Mesendoderm (in vitro differentiated cells): ENCODE results near the gene CARD14.

ENCODE experiments used
- DNase-seq: peaks from one replicate; pipeline ENCODE4 v3.0.0; 2013
- H2AK5ac ChIP-seq: 2 replicates; pipeline ENCODE4 v1.6.1; 2013; ENCODE audit warnings: low read length, inconsistent platforms
- H2BK120ac ChIP-seq: 2 replicates; pipeline ENCODE4 v1.6.1; 2013; ENCODE audit warnings: low read depth, mild to moderate bottlenecking, low read length, moderate library complexity, mixed read lengths
- H2BK15ac ChIP-seq: replicated peaks from 2 replicates; pipeline ENCODE4 v1.6.1; 2013; ENCODE audit warnings: low read depth, mild to moderate bottlenecking, moderate library complexity
- H2BK5ac ChIP-seq: 2 replicates; pipeline ENCODE4 v1.6.1; 2013; ENCODE audit warnings: low read length, inconsistent platforms
- H3K18ac ChIP-seq: 2 replicates; pipeline ENCODE4 v1.6.1; 2013; ENCODE audit warnings: mild to moderate bottlenecking, low read length, mixed read lengths
- H3K23ac ChIP-seq: one replicate; pipeline ENCODE4 v1.6.1; 2013; ENCODE audit warnings: low read length
- H3K27ac ChIP-seq: 2 replicates; pipeline ENCODE4 v1.5.1; 2013; ENCODE audit warnings: low read depth, mild to moderate bottlenecking, inconsistent platforms, low read length, moderate library complexity
- H3K27me3 ChIP-seq: 2 replicates; pipeline ENCODE4 v1.6.1; 2013; ENCODE audit warnings: low read length, control low read depth, mild to moderate bottlenecking, inconsistent platforms; ENCODE audit not compliant: insufficient read depth, poor library complexity
- H3K36me3 ChIP-seq: 2 replicates; pipeline ENCODE4 v1.6.1; 2013; ENCODE audit warnings: low read length, inconsistent platforms; ENCODE audit not compliant: control insufficient read depth, insufficient read depth
- H3K4ac ChIP-seq: one replicate; pipeline ENCODE4 v1.6.1; 2013; ENCODE audit warnings: low read depth, mild to moderate bottlenecking, low read length, moderate library complexity
- H3K4me1 ChIP-seq: 2 replicates; pipeline ENCODE4 v1.6.1; 2013; ENCODE audit warnings: low read depth, low read length, inconsistent platforms; ENCODE audit not compliant: control insufficient read depth
- H3K4me2 ChIP-seq: 2 replicates; pipeline ENCODE4 v1.6.1; 2013; ENCODE audit warnings: low read length
- H3K4me3 ChIP-seq: 2 replicates; pipeline ENCODE4 v1.5.1; 2013; ENCODE audit warnings: mild to moderate bottlenecking, low read length
- H3K56ac ChIP-seq: one replicate; pipeline ENCODE4 v1.6.1; 2013; ENCODE audit warnings: low read length
- H3K79me1 ChIP-seq: 2 replicates; pipeline ENCODE4 v1.6.1; 2013; ENCODE audit warnings: low read length, inconsistent platforms
- H3K79me2 ChIP-seq: 2 replicates; pipeline ENCODE4 v1.6.1; 2013; ENCODE audit warnings: mild to moderate bottlenecking, low read length; ENCODE audit not compliant: control insufficient read depth, insufficient read depth
- H3K9ac ChIP-seq: 2 replicates; pipeline ENCODE4 v1.6.1; 2013; ENCODE audit warnings: low read length, inconsistent platforms
- H4K5ac ChIP-seq: one replicate; pipeline ENCODE4 v1.6.1; 2013; ENCODE audit warnings: low read length
- H4K8ac ChIP-seq: one replicate; pipeline ENCODE4 v1.6.1; 2013; ENCODE audit warnings: low read depth, mild to moderate bottlenecking, control low read depth, low read length, moderate library complexity
- WGBS: extraction: QIAGEN DNeasy Blood & Tissue Kit; methylation state at CpG from one replicate; pipeline ENCODE4 v1.1.7; 2013; ENCODE audit warnings: low lambda C conversion rate, missing lambda C conversion rate; ENCODE audit not compliant: insufficient coverage; ENCODE audit errors: extremely low coverage; 5-methylcytosine and 5-hydroxymethylcytosine counted together

CARD14 gene

GRCh38 chr17:80133626-80133970, 36.2 kb upstream of the CARD14 start:
- H3K18ac ChIP-seq: no peak overlapping the region

GRCh38 chr17:80137131-80137530, 32.7 kb upstream of the CARD14 start:
- no peak overlapping the region for H4K8ac ChIP-seq
- WGBS: no CpG with 5 or more reads among the region's 9 CpGs
- no peak overlapping the region for H3K18ac ChIP-seq
- H4K5ac ChIP-seq: no peak overlapping the region
- no peak overlapping the region for H3K4ac ChIP-seq
- no peaks in the 10 kb centered on the region for H3K27me3 ChIP-seq
- H3K4me1 ChIP-seq: no peaks in the 10 kb centered on the region
- no peaks in the 10 kb centered on the region for H3K79me1 ChIP-seq
- no peak overlapping the region for H2AK5ac ChIP-seq
- H2BK5ac ChIP-seq: no peak overlapping the region
- H3K36me3 ChIP-seq: peaks cover 27% of the 10 kb centered on the region
- no peak overlapping the region for H3K9ac ChIP-seq
- no peak overlapping the region for H3K27ac ChIP-seq
- no peak overlapping the region for H3K4me2 ChIP-seq
- no peak for DNase-seq
- no peak overlapping the region for H3K4me3 ChIP-seq
- no peak overlapping the region for H2BK15ac ChIP-seq
- no peak overlapping the region for H2BK120ac ChIP-seq
- no peak overlapping the region for H3K23ac ChIP-seq
- H3K56ac ChIP-seq: no peak overlapping the region
- H3K79me2 ChIP-seq: no peaks in the 10 kb centered on the region

More at GRCh38 chr17:80133626-80133970, 36.2 kb upstream of the CARD14 start:
- no peak for DNase-seq
- H3K4me1 ChIP-seq: peaks cover 2% of the 10 kb centered on the region
- H2BK15ac ChIP-seq: no peak overlapping the region
- no peaks in the 10 kb centered on the region for H3K79me1 ChIP-seq
- no peak overlapping the region for H3K9ac ChIP-seq
- H2BK5ac ChIP-seq: no peak overlapping the region
- H2AK5ac ChIP-seq: no peak overlapping the region
- H2BK120ac ChIP-seq: no peak overlapping the region
- H3K36me3 ChIP-seq: peaks cover 15% of the 10 kb centered on the region
- no peaks in the 10 kb centered on the region for H3K27me3 ChIP-seq
- WGBS: no CpG with 5 or more reads among the region's 6 CpGs
- no peak overlapping the region for H4K8ac ChIP-seq
- no peak overlapping the region for H3K4me3 ChIP-seq
- H3K79me2 ChIP-seq: no peaks in the 10 kb centered on the region
- H3K27ac ChIP-seq: no peak overlapping the region
- H4K5ac ChIP-seq: no peak overlapping the region
- H3K23ac ChIP-seq: no peak overlapping the region
- H3K4me2 ChIP-seq: no peak overlapping the region
- no peak overlapping the region for H3K56ac ChIP-seq
- H3K4ac ChIP-seq: no peak overlapping the region

- no peak overlapping the region for H4K5ac ChIP-seq
- peaks cover 3% of the 10 kb centered on the region for H3K79me2 ChIP-seq
- H3K27me3 ChIP-seq: no peaks in the 10 kb centered on the region
- H3K56ac ChIP-seq: no peak overlapping the region
- H2AK5ac ChIP-seq: no peak overlapping the region
- H2BK5ac ChIP-seq: no peak overlapping the region
- WGBS: no CpG with 5 or more reads among the region's 18 CpGs
- H3K36me3 ChIP-seq: peaks cover 27% of the 10 kb centered on the region
- no peak for DNase-seq
- H3K4me2 ChIP-seq: no peak overlapping the region
- no peak overlapping the region for H4K8ac ChIP-seq
- H3K18ac ChIP-seq: no peak overlapping the region
- H3K4me1 ChIP-seq: no peaks in the 10 kb centered on the region
- no peak overlapping the region for H3K4me3 ChIP-seq
- H3K9ac ChIP-seq: no peak overlapping the region
- H3K79me1 ChIP-seq: peaks cover 7% of the 10 kb centered on the region
- H3K27ac ChIP-seq: no peak overlapping the region
- no peak overlapping the region for H3K4ac ChIP-seq
- H2BK120ac ChIP-seq: no peak overlapping the region
- no peak overlapping the region for H3K23ac ChIP-seq
- H2BK15ac ChIP-seq: no peak overlapping the region
These were observed 30.9 kb upstream of the CARD14 start for GRCh38 chr17:80138856-80139426.

DNA sequence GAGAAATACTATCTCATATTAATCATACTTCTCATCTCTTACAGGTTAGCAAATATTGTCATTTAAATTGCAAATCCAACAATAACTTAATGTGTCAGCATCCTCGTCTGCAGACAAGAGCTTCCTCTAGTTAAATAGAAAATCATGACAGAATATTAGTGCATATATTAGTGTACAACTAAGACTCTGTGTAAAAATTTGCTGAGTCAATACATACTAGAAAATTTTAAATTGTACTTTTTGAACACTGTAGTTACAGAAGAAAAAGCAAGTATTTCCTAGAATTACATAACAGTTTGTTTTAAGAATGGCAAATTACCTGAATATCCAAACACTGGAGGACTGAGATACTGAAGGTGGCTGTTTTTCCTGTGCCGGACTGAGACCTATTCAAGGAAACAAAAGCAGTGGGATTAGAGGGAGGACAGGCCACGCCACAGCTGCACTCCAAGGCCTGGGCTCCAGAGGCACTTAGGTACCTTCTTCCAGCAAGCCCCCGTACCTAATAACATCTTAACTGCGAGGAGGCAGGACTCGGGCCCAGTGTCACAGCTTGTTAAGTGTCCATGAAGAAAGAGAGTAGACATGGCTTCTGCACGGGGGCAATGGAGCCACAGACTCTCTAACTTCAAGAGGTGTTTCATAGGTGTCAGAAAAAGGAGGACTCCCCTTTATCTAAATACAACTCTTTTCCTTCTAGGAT, 28.2 kb upstream of the CARD14 start:
- Histone ChIP-seq H3K4me1 (peaks cover 3% of the 10 kb centered on the region), H3K56ac (no peak overlapping the region), H2AK5ac (no peak overlapping the region), H3K4me3 (no peak overlapping the region), H3K23ac (no peak overlapping the region), H3K36me3 (peaks cover 25% of the 10 kb centered on the region), H3K18ac (no peak overlapping the region), H3K79me2 (peaks cover 26% of the 10 kb centered on the region), H3K27ac (no peak overlapping the region), H3K4ac (no peak overlapping the region), H3K79me1 (peaks cover 13% of the 10 kb centered on the region), H4K5ac (no peak overlapping the region), H3K9ac (no peak overlapping the region), H3K4me2 (no peak overlapping the region), H2BK5ac (no peak overlapping the region), H3K27me3 (no peaks in the 10 kb centered on the region), H2BK120ac (no peak overlapping the region), H4K8ac (no peak overlapping the region), H2BK15ac (no peak overlapping the region)
- no peak for DNase-seq
- WGBS: no CpG with 5 or more reads among the region's 7 CpGs

DNA sequence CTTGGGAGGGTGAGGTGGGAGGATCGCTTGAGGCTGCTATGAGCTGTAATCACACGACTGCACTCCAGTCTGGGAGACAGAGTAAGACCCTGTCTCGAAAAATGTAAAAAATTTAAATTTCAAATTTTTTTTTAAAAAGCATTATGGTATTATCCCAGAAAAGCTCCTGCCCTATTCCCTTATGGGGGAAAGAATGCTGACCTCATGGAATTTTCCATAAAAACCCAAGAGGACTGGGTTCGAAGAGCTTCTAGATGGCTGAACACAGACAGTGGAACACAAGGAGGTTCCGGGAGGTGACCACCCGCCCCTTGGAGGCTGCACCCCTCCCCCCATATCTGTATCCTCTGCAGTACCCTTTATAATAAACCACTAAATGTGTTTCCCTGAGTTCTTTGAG, 26.9 kb upstream of the CARD14 start:
- Histone ChIP-seq H2BK5ac (no peak overlapping the region), H3K23ac (no peak overlapping the region), H3K9ac (no peak overlapping the region), H3K27me3 (no peaks in the 10 kb centered on the region), H3K4me1 (peaks cover 3% of the 10 kb centered on the region), H4K5ac (no peak overlapping the region), H3K4me2 (no peak overlapping the region), H3K36me3 (peaks cover 15% of the 10 kb centered on the region), H3K4ac (no peak overlapping the region), H2AK5ac (no peak overlapping the region), H3K56ac (no peak overlapping the region), H3K18ac (no peak overlapping the region), H3K79me2 (peaks cover 29% of the 10 kb centered on the region), H3K4me3 (no peak overlapping the region), H2BK15ac (no peak overlapping the region), H4K8ac (no peak overlapping the region), H3K27ac (no peak overlapping the region), H2BK120ac (no peak overlapping the region), H3K79me1 (peaks cover 13% of the 10 kb centered on the region)
- DNase-seq: no peak
- WGBS: no CpG with 5 or more reads among the region's 6 CpGs
